Stomach (tissue), 4 donors: ENCODE measurements around the gene ADARB2.

Source experiments
- EP300 ChIP-seq: sonication (generic); formaldehyde crosslinking; IDR thresholded peaks from one replicate; pipeline ENCODE4 v1.6.1; 2017; ENCODE audit warnings: antibody characterized with exemption
- POLR2A ChIP-seq, 4 donors: fragments of 450-650 bp; IDR thresholded peaks; one replicate each; pipeline ENCODE4 v1.6.1; 2016; ENCODE audit warnings: antibody characterized with exemption in 4 of 4, control low read depth in 2 of 4, mild to moderate bottlenecking in 1 of 4, moderate library complexity in 1 of 4
- TF ChIP-seq, protein P1 (sequence below), 7 experiments: fragments of 450-650 bp in 4 of 7; fragments of 200-600 bp in 3 of 7; sonication (generic) in 3 of 7; IDR thresholded peaks; one replicate each; pipeline ENCODE4 v1.5.1; 2016 to 2019; ENCODE audit warnings: antibody characterized with exemption in 7 of 7, control low read depth in 2 of 7, mild to moderate bottlenecking in 1 of 7

DNA sequence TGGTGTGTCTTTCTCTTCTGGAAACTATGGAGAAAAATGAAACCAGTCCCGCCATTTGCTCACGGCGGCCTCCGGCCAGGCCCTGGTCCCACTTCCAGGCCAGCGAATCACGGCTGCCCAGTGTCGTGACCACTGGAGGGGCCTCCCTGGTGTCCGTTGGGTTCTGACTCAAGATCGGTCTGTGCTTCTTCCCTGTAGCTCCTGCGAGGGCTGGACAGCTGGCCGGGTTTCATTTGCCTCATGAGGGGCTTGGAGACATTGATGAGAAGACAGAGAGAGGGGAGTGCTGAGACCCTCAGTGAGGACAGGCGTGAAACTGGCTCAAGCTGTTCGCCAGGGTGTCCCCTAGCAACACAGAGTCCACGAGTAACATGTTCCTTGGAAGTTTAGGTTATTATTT, 108.6 kb downstream of the ADARB2 start:
- TF ChIP-seq, protein P1, sequence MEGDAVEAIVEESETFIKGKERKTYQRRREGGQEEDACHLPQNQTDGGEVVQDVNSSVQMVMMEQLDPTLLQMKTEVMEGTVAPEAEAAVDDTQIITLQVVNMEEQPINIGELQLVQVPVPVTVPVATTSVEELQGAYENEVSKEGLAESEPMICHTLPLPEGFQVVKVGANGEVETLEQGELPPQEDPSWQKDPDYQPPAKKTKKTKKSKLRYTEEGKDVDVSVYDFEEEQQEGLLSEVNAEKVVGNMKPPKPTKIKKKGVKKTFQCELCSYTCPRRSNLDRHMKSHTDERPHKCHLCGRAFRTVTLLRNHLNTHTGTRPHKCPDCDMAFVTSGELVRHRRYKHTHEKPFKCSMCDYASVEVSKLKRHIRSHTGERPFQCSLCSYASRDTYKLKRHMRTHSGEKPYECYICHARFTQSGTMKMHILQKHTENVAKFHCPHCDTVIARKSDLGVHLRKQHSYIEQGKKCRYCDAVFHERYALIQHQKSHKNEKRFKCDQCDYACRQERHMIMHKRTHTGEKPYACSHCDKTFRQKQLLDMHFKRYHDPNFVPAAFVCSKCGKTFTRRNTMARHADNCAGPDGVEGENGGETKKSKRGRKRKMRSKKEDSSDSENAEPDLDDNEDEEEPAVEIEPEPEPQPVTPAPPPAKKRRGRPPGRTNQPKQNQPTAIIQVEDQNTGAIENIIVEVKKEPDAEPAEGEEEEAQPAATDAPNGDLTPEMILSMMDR (IDR thresholded peaks at IDR 0.05), result no peak
- no peak for TF ChIP-seq POLR2A (IDR thresholded peaks at IDR 0.05)
- TF ChIP-seq EP300, result no peak
